ENCODE data around the gene ZBED1. TPM values are rescaled to one million over a fixed set of nuclear protein-coding genes. Genes with fewer than 3 reads are reported as not detected.

Gene ZBED1
- total and polyA plus RNA-seq, 8 donors = 11.9 to 39.5 (median 26.2) TPM

Other genes starting within 250 kb of the ZBED1 start
- 10 to 100 TPM; 14.1 to 26.5 (median 18.7) TPM for gene DHRSX, start within 50 bp of the ZBED1 start, total RNA-seq
- 10 to 100 TPM in 1 of 2 donors, 1 to 10 TPM in 1; 8.1 to 11.9 TPM for gene DHRSX, start within 50 bp of the ZBED1 start, polyA plus RNA-seq
- 100 to 1,000 TPM in 4 of 6 donors, 10 to 100 TPM in 2; 64.5 to 157 (median 126) TPM for gene CD99, start 190.3 kb upstream of the ZBED1 start, total RNA-seq
- 100 to 1,000 TPM; 207 to 432 TPM for gene CD99, start 190.3 kb upstream of the ZBED1 start, polyA plus RNA-seq